Stimulated activated CD8-positive, alpha-beta memory T cell treated with anti-CD3 and anti-CD28 coated beads, Interleukin-4, amount 100 ng/mL, for 24 hours (primary cell): ENCODE data around the gene IKBKE.

Experiments used
- DNase-seq: peaks from one replicate; pipeline ENCODE4 v3.0.0-alpha.2; 2020; ENCODE audit warnings: low read depth

The IKBKE gene

DNA sequence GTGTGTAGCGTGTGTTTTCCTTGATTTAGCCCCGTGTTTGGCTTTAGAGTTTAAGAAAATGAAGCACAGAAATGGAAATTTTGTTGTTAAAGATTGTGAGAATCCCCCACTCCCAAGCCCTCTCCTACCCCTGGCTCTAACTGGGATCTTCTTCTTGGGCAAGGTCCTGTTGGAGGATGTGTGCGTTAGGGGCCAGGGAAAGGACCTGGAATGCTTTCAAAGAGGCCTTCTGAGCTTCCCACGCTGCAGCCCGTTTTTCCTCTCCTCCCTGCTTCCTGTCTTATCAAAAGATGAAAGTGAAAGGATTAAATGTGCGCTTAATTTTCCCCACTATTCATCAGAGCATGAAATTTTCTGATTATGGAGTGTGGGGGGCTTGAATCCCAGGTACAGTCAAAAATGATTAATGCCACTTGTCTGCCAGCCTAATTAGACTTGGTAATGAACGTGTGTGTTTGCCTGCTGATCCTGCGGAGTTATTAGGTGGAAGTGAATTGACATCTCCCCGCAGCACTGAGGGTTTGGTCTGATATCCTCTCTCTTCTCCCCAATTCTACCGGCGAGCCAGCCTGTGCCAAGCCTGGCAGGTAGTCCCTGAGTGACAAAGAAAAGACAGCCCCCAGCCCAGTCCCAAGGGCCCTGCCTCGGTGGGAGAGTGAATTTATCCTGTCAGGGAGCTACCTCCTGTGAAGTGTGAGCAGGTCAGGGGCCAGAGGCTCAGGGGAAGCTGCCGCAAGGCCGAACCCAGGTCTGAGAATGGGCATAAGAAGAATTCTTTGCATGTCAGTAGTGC, 42.0 kb downstream of the IKBKE start:
- no peak for DNase-seq

DNA sequence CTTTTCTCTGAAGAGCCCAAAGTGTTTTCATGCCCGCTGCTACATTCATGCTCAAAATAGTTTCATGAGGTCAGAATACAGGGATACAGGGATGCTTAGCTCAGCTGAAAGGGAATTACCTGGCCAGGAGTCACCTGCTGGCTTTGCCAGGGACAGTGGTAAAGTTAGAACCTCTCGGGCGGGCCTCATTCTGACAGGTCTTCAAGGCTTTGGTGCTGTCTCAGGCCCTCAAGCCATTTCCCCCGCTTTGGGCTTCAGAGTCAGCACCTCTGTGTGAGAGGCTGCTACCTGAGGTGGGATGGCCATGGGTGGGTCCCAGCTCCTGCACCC, 42.5 kb downstream of the IKBKE start:
- no peak for DNase-seq

DNA sequence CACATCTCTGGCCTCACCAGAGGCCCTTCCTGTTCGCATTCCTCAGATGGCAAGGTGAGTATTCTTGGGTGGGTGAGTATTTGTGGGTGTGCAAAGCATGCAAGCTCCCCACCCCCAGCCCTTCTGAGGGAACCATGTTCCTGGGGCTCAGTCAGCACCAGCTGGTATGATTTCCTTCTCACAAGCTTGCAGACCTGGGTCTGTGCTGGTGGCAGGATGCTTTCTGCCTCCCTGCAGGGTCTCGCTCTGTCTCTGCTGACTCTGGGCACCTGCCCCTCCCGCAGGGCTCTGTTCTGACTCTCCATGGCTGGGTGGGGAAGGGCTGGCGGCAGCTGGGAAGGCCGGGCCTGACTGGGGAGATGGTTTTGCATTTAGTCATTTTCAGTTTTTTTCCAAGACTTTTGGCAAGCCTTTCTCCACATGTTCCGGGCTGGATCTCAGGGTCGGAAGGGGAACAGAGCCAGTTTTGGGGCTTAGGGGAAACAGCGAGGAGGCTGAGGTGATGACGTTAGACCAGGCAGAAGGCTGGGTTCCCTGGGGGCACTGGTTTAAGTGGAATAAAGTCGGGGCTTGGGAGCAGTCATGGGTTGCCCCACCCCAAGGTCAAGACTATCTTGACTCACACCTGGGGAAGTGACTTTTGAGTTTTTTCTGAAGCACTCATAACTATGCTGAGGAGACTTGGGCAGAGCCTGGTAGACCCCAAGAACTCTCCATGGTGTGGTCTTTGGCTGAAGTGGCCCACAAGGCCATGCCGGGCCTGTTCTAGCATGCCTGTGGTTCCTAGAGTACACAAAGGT, 43.2 kb downstream of the IKBKE start:
- no peak for DNase-seq

DNA sequence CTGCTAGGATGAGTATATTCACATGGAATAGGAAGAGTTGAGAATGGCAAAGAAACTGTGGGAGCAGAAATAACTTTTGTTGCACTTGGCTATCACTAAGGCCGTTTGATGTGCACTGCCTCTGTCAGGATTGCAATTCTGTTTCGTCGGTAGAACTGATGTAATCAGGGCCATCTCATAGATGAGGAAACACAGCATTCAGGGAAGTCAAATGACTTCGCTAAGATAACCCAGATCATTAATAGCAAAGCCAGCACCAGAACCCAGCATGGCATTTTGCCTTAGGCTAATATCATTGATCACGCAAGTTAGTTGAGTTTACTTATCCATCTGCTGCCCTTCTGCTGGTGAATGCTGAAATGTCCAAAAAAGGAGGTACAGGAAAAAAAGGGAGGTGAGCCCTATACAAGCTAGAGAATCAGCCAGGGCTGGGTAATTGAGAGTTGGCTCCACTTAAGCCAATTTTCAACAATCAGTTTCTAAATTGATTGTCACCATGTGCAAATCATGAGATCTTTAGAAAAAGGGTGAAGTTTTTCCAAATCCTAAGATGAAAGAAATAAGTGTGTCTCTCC, 44.6 kb downstream of the IKBKE start:
- DNase-seq = no peak

DNA sequence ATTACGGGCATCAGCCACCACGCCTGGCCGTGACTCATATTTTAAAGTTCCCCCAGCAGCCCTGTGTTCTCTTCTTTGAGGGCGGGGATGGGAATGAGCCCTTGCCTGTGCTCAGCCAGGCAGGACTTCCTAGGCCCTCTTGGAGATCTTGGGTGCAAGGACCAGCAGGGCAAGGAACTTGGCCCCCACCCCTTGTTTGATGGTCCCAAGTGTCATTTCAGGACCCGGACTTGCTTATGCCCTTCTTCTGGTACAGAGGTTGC, 46.4 kb downstream of the IKBKE start:
- DNase-seq = no peak

DNA sequence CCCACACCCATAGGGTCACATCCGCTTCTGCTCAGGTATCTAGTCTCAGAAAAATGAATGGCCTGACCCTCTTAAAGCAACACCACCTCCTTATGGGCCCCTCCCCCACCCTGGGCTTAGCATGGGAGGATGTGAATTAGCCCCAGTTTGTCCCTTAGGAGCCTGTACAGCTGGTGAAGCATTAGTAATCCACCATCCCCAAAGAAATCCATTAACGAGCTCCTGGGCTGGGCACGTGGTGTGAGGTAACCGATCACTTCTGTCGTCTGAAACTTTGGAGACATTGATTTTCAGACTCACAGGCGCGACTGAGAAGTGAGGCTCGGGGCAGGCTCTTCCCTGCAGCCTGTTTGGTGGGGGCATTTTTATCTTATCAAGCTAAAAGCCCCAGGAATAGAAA, 47.5 kb downstream of the IKBKE start:
- no peak for DNase-seq

DNA sequence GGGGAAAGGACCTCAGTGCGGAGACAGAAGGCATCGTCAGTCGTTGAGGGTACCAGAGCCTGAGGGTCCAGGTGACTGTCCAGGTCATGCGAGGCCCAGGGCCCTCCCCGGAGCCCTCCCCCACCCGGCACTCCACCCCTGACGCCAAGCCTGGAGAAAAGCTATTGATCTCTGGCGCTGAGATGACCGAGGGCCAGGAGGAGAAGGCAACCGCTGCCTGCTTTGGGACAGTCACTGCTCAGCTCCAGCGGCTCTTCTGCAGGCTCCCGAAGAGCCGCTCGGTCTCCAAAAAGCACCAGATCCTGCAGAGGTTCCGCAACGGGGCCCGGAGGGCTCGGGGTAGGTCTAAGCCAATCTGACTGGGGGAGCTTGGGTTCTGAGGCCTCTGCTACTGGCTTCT, 47.9 kb downstream of the IKBKE start:
- no peak for DNase-seq

DNA sequence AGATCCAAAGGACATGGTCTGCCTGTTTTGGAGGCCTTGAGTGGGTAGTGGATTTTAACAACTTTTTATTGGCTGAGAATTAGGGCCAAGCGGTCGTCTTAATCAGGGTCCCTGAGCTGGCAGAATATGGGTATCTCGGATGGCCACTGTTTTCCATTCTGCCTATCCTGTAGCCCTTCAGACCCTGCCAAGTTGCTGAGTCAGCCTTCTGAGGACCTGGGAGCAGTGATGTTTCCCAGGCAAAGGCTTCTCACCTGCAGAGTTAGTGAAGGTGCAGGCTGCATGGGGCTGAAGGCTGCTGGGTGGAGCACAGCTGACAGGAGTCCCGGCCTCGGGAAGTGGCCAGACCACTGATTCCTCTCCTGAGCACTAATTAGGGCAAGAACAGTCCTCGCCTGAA, 48.5 kb downstream of the IKBKE start:
- DNase-seq = no peak

DNA sequence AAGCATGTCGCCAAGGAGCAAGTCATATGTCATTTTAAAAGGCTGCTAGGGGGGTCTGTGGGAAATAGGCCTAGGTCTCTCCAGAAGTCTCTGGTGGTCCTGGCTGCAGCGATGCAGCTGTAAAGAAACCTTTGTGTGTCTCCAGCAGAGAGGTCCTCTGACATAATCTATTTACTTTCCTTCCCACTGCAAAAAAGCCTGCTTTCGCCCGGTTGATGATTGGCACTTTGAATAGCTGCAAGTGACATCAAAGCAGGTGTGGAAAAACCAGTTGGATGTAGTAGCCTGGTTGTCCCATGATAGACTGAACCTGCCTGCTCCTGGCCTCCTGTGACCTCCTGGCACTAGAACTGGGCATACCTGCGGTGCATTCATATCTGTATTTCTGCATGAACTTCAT, 50.9 kb downstream of the IKBKE start:
- no peak for DNase-seq

DNA sequence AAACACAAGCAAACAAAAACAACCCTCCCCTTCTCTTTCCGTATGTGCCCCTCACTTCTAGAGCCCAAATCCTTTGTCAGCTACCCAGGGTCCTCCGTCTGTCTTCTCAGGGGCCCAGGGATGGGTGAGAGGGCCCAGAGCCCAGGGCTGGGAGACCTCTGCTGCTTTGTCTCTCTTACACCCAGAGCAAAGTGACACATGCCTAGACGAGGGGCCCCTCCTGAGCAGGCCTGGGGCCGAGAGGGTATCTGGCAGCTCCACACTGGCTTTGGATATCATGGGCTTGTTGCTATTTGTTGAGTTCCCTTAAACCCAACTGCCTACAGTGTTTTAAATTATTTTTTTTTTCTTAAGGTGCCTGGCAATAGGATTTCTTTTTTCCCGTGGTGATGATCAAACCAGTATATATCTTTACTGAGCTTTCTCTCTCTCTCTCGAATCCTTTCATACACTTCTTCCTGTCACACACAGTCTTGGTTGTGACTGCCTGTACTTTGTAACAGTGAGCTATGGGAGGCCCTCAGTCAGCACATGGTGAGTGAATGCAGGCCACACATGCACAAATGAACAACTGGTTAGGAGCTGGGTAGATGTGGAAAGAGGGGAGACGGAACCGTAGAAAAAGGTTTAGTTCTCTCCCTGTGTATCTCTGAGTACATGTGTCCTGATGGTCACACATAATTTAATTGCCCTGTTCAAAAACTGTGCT, 51.6 kb downstream of the IKBKE start:
- no peak for DNase-seq

DNA sequence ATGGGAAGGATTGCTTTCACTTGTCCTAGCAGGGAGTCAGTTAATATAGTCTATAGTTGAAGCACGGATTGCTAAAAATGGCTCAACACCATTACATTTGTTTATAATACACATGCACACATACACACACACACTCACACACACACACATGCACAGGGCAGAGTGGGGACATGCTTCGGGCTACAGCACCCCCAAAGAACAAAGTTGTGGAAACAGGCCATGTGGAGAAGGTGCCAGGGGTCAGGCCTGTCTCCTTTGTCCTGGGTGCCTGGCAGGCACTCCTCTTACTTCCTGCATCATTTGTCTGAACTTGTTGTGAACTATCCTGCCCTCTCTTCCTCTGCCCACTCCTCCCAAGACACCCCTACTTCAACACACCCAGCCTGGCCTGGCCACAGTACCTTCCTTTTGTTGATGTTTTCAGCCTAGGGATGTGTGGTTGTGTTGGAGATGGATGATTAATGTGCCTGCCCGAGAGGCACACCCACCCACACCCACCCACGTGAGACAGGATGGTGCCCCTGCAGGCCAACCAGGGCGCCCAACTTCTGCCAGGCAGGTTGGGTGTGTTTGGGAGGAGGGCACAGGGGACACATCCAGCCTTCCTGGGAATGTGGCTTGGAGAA, 54.6 kb downstream of the IKBKE start:
- no peak for DNase-seq

DNA sequence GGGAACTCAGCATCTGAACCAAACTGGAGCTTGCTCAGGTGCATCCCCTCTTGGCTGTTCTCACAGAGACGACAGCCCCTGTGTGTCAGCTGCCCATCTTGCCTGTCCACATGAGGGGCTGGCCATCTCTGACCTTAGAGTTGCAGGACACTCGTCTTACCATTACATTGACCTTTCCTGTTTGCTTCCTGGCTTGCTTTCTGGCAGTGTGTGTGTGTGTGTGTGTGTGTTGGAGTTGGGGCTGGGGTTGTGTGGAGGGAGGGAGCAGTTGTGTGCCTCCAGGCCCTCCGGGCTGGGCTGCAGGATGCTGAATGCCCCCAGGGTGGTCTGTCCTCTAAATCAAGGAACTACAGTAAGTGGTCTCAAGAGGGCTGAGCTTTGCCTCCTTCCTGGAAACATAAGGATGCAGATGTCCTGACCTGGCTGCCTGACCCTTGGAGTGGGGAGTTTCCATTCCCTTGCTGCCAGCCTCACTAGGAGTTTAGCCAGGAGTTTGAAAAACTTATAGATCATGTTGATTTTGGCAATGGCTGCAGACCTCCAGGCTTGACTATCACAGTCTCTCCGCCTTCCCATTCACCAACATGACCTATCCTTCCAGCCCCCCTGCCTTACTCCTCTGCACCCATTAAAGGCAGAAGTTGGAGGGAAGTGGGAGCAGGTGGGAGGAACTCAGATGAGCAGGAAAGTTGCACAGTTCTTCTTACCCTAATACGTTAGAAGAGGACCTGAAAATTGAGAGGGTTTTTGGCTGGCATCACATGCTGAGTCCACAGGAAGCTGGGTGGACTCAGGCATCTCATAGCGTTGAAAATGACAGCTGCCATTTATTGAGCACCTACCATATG, 56.0 kb downstream of the IKBKE start:
- no peak for DNase-seq

DNA sequence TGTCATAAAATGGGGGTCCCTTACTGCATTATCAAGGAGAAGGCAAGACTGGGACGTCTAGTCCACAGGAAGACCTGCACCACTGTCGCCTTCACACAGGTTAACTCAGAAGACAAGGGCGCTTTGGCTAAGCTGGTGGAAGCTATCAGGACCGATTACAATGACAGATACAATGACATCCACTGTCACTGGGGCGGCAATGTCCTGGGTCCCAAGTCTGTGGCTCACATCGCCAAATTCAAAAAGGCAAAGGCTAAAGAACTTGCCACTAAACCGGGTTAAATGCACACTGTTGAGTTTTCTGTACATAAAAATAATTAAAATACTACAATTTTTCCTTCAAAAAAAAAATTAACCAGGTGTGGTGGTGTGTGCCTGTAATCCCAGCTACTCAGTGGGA, 59.1 kb downstream of the IKBKE start:
- DNase-seq = no peak

DNA sequence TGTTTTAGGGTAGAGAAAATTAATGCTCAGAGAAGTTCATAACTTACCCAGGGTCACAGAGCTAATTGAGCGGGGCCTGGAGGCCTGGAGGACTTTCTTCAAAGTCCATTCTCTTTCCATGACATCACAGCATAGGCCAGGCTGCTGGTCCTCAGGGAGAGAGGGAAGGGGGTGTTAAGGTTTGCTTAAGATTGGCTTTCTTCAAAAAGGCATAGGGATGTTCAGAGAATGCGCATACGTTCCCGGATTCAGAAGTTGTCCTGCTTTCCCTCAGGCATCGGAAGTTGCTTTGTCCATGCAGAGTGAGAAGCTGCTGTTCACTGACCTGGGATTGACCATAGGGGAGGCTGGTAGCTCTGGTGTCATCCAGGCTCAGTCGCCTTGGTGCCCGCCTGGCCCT, 62.1 kb downstream of the IKBKE start:
- DNase-seq = no peak

DNA sequence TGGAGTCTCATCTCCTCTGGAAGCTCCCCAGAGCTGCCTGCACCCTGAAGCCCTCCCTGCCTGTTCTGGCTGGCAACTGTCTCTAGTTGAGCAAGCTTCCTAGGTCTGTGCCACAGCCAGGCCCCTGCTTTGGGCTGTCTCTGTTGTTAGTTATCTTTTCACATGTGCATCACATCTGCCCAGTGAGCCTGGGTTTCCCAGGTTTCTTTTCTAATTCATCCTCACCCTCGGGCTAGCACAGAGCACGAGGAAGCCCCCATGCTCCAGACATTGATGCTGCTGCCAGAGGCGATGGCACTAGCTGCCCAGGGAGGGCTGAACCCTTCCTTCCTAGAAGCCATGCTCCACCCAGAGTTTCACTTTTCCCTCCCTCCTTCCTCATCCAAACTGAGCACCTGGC, 64.3 kb downstream of the IKBKE start:
- no peak for DNase-seq

DNA sequence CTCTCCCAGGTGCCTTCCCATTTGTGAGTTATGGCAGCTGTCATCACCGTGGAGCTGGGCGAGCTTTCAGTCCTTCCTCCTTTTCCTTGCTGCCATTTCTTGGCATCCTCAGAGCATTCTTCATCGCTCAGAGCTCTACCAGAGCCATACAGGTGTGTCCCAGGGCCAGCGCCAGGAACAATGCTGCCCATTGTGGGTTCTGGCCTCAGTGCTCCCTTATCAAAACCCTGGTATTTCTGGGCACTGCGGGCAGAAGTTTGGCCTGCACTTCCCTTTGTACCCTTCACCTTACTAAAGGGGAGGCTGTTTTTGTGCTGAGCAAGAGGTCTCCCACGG, 65.5 kb downstream of the IKBKE start:
- DNase-seq = no peak

DNA sequence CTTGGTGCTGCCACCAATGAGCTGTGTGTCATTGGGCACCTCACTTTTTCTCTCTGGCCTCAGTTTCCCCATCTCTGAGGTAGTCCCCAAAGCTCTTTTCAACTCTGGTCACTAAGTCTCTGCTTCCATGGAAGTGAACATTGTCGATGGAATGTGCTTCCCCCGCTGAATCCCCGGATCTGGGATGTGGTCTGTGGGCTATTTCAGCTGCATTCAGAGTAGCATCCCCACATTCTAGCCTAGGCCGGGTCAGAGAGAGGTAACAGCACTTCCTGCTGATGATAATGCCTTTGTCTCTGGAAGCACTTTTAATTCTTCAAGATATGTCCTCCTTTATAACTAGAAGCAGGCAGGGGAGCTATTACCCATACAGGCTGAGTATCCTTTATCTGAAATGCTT, 66.9 kb downstream of the IKBKE start:
- DNase-seq = no peak

DNA sequence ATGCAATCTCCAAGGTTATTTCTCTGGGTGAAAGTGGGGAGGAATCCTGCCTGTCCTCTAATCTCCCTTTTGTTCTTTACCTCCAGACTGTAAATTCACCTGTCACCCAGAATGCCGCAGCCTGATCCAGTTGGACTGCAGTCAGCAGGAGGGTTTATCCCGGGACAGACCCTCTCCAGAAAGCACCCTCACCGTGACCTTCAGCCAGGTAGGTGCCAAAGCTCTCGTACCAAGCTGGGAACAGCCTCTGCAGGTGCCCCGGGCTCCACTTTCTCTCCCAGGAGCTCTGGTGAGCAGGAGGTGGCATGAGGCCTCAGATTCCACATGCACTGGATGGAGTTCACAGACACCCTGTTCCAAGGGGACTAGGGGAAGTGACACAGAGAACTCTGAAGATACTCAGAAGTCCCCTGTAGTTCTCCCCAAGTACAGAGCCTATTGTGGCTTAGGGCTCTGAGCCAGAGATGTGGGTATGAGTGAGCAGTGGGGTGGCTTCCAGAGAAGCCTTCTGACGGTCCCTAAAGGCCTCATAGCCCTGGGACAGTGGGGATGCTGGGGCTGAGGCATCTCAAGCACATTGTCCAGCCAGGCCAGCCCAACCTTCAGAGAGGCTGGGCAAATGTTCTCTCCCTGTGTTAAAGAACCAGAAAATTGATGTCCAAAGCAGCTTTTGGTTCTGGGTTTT, 68.0 kb downstream of the IKBKE start:
- DNase-seq = no peak

DNA sequence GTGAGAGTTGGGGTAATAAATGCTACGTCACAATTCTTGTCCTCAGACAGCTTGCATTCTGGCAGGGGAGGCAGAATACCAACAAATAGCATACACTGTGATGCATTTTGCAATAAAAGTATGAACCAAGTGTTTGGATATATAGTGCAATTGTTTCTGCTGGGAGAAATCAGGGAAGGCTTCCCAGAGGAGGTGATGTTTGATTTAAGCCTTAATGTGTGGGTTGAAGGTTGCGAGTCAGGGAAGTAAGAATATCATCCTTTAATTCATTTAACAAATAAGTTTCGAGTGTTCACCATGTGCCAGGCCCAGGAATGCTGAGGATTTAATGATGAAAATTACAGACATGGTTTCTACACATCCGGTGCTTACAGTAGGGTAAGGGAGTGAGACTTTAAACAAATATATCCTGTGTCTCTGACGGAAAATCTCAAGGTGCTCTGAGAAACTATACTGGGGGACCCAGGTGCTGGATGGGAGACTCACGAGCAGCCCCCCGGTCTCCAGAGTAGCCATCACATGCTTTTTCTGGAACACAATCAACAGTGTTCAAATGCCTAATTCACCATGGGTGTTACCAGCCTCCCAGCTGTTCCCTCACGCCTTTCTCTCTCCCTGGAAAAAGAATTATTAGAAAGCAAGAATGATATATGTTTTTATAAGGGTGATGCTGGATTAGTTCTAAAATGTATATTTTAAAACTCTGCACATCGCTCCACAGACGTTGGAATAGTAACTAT, 68.8 kb downstream of the IKBKE start:
- DNase-seq = no peak

DNA sequence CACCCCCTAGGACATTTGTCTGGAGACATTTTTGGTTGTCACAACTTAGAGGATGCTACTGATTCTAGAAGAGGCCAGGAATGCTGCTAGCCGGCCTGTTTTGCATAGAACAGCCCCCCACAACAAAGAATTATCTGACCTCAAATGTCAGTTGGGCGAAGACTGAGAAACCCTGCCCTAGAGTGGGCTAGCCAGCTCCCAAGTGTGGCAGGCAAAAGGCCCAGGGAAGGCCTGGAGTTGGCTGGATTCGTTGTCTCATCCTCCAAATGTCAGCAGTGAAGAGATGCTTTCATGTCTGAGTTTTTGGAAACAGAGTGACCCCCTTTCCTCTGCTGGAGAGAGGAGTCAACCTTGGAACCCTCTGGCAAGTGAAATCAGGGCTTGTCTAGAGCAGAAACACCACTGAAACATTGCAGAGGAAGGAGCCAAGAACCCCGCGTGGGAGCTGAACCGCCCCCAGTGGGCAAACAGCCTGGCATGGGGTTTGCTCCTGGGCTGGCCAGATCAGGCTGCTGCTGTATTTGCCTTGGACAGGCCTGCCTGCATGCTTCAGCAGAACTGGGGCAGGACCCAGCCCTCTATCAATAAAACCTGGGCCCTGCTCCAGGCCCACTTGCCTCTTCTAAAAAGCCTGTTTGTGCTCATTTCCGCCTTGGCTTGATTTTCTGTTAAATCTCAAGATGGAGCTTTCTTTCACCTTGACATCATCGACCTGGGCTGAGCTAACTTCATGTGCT, 69.9 kb downstream of the IKBKE start:
- no peak for DNase-seq
